ENCODE results near the gene CACNA1I.
A peak's percentile ranks its signal among the peaks of the same experiment; 100 is the strongest.

Gene CACNA1I

DNA sequence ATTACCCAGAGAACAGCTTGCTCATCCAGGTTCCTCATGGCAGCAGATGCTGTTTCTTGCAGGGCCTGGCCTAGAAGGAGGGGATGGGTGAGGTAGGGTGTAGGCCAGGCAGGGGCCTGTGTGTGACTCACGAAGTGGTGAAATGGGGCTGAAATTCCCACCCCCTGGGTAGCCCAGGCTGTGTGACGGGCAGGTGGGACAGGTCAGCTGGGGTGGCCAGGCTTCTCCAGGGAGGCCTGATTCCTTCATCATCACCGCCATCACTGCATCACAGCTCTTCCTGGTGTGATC lies 83.2 kb downstream of the CACNA1I start:
- no peaks in the 10 kb centered on the region for H3K36me3 ChIP-seq (ENCODE audit: control insufficient read depth, insufficient read depth, low read length)
- no peak overlapping the region for H3K9ac ChIP-seq (ENCODE audit: low read depth, low read length)
- H3K4me3 ChIP-seq (ENCODE audit: low read depth, low read length), result no peak overlapping the region
- H3K4me1 ChIP-seq (ENCODE audit: control insufficient read depth, insufficient read depth, low read length), result no peaks in the 10 kb centered on the region
- no peaks in the 10 kb centered on the region for H3K9me3 ChIP-seq (ENCODE audit: control insufficient read depth, insufficient read depth, low read length)
- no peaks in the 10 kb centered on the region for H3K27me3 ChIP-seq (ENCODE audit: control insufficient read depth, insufficient read depth, low read length)

- no peak overlapping the region for H3K9ac ChIP-seq (ENCODE audit: low read depth, low read length)
- no peak overlapping the region for H3K4me3 ChIP-seq (ENCODE audit: low read depth, low read length)
- no peaks in the 10 kb centered on the region for H3K9me3 ChIP-seq (ENCODE audit: control insufficient read depth, insufficient read depth, low read length)
- no peaks in the 10 kb centered on the region for H3K4me1 ChIP-seq (ENCODE audit: control insufficient read depth, insufficient read depth, low read length)
- H3K27me3 ChIP-seq (ENCODE audit: control insufficient read depth, insufficient read depth, low read length), result no peaks in the 10 kb centered on the region
- H3K36me3 ChIP-seq (ENCODE audit: control insufficient read depth, insufficient read depth, low read length), result no peaks in the 10 kb centered on the region
These were observed 83.8 kb downstream of the CACNA1I start for GRCh38 chr22:39654131-39654926.

GRCh38 chr22:39655004-39655579 lies 84.5 kb downstream of the CACNA1I start:
- no peak overlapping the region for H3K4me3 ChIP-seq (ENCODE audit: low read depth, low read length)
- no peaks in the 10 kb centered on the region for H3K9me3 ChIP-seq (ENCODE audit: control insufficient read depth, insufficient read depth, low read length)
- H3K4me1 ChIP-seq (ENCODE audit: control insufficient read depth, insufficient read depth, low read length), result no peaks in the 10 kb centered on the region
- no peak overlapping the region for H3K9ac ChIP-seq (ENCODE audit: low read depth, low read length)
- H3K36me3 ChIP-seq (ENCODE audit: control insufficient read depth, insufficient read depth, low read length), result no peaks in the 10 kb centered on the region
- no peaks in the 10 kb centered on the region for H3K27me3 ChIP-seq (ENCODE audit: control insufficient read depth, insufficient read depth, low read length)

- H3K27me3 ChIP-seq (ENCODE audit: control insufficient read depth, insufficient read depth, low read length), result peaks cover 3% of the 10 kb centered on the region
- H3K9ac ChIP-seq (ENCODE audit: low read depth, low read length), result no peak overlapping the region
These were observed 85.3 kb downstream of the CACNA1I start for GRCh38 chr22:39655831-39656230.

DNA sequence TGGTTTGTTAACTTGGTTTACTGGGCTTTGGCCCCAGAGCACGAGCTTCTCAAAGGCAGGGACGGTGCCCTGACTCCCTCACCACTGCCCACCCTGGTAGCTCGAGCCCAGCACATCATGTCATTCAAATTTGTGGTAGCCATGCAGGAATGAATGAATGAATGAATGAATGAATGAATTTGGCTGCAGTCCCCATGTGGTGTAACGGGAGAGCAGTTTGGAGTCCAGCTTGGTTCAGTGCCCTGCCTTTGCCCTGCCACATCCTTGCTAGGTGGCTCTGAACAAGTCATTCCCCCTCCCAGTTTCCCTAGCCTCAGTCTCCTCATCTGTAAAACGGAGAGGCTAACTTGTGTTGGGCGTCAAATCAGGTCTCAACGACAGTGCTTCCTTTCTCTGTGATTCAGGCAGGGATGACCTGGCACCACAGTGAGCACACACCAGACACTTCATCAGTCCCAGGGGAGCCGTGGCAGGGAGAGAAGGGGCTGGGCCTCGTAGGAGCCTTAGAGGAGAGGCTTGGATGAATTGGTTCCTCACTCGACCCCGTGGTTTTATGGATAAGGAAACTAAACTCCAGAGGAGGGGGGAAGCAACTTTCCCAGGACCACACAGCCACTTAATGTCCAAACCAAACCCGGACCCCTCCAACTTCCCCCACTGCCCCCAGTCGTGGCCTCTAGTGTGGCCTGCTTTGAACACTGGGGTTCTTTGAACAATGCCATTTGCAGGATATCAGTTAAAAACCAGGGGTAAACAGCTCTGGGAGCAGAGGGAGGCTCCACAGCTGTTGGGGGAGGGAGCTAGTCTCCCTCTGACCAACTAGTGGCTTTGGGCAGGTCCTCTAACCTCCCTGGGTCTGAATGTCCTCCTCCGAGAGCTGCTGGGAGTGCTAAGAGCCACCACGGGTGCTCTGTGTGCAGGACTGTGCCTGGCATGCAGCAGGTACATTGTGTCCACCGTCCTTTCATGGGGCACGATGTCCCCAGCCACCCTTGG lies 86.2 kb downstream of the CACNA1I start:
- peaks cover 2% of the 10 kb centered on the region for H3K4me1 ChIP-seq (ENCODE audit: control insufficient read depth, insufficient read depth, low read length)
- no peak overlapping the region for H3K9ac ChIP-seq (ENCODE audit: low read depth, low read length)
- no peaks in the 10 kb centered on the region for H3K9me3 ChIP-seq (ENCODE audit: control insufficient read depth, insufficient read depth, low read length)
- H3K4me3 ChIP-seq (ENCODE audit: low read depth, low read length), result no peak overlapping the region
- H3K36me3 ChIP-seq (ENCODE audit: control insufficient read depth, insufficient read depth, low read length), result no peaks in the 10 kb centered on the region
- peaks cover 13% of the 10 kb centered on the region for H3K27me3 ChIP-seq (ENCODE audit: control insufficient read depth, insufficient read depth, low read length)

More at GRCh38 chr22:39655831-39656230, 85.3 kb downstream of the CACNA1I start:
- Histone ChIP-seq H3K4me3 (ENCODE audit: low read depth, low read length) (no peak overlapping the region), H3K9me3 (ENCODE audit: control insufficient read depth, insufficient read depth, low read length) (no peaks in the 10 kb centered on the region), H3K4me1 (ENCODE audit: control insufficient read depth, insufficient read depth, low read length) (no peaks in the 10 kb centered on the region), H3K36me3 (ENCODE audit: control insufficient read depth, insufficient read depth, low read length) (no peaks in the 10 kb centered on the region)

- Histone ChIP-seq H3K36me3 (ENCODE audit: control insufficient read depth, insufficient read depth, low read length) (no peaks in the 10 kb centered on the region), H3K9ac (ENCODE audit: low read depth, low read length) (no peak overlapping the region), H3K4me1 (ENCODE audit: control insufficient read depth, insufficient read depth, low read length) (peaks cover 2% of the 10 kb centered on the region), H3K4me3 (ENCODE audit: low read depth, low read length) (no peak overlapping the region), H3K27me3 (ENCODE audit: control insufficient read depth, insufficient read depth, low read length) (peaks cover 21% of the 10 kb centered on the region), H3K9me3 (ENCODE audit: control insufficient read depth, insufficient read depth, low read length) (no peaks in the 10 kb centered on the region)
These were observed 87.8 kb downstream of the CACNA1I start for GRCh38 chr22:39658367-39658766.

- Histone ChIP-seq H3K4me3 (ENCODE audit: low read depth, low read length) (no peak overlapping the region), H3K9me3 (ENCODE audit: control insufficient read depth, insufficient read depth, low read length) (no peaks in the 10 kb centered on the region), H3K9ac (ENCODE audit: low read depth, low read length) (no peak overlapping the region), H3K27me3 (ENCODE audit: control insufficient read depth, insufficient read depth, low read length) (peaks cover 27% of the 10 kb centered on the region), H3K4me1 (ENCODE audit: control insufficient read depth, insufficient read depth, low read length) (peaks cover 6% of the 10 kb centered on the region), H3K36me3 (ENCODE audit: control insufficient read depth, insufficient read depth, low read length) (no peaks in the 10 kb centered on the region)
These were observed 88.4 kb downstream of the CACNA1I start for GRCh38 chr22:39658806-39659463.

DNA sequence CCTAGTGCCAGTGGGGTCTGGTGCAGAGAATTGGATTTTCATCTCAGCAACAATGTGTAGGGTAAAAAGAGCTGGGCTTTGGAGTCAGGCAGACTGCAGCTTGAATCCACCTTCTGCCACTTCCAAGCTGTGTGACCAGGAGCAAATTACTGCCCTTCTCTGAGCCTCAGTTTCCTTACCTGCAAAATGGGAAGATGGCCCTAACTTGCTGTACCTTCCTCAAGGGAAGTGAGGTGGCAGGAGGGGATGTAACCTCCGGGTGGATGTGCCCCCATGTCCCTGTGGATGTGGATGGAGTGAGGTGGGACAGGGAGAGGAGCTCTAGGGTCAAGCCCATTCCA lies 90.9 kb downstream of the CACNA1I start:
- Histone ChIP-seq H3K4me1 (ENCODE audit: control insufficient read depth, insufficient read depth, low read length) (peaks cover 11% of the 10 kb centered on the region), H3K36me3 (ENCODE audit: control insufficient read depth, insufficient read depth, low read length) (no peaks in the 10 kb centered on the region), H3K9me3 (ENCODE audit: control insufficient read depth, insufficient read depth, low read length) (no peaks in the 10 kb centered on the region), H3K9ac (ENCODE audit: low read depth, low read length) (no peak overlapping the region), H3K4me3 (ENCODE audit: low read depth, low read length) (peak overlapping the region; percentile 76), H3K27me3 (ENCODE audit: control insufficient read depth, insufficient read depth, low read length) (peaks cover 28% of the 10 kb centered on the region)

GRCh38 chr22:39661842-39662685 lies 91.5 kb downstream of the CACNA1I start:
- Histone ChIP-seq H3K9ac (ENCODE audit: low read depth, low read length) (no peak overlapping the region), H3K27me3 (ENCODE audit: control insufficient read depth, insufficient read depth, low read length) (peaks cover 28% of the 10 kb centered on the region), H3K4me3 (ENCODE audit: low read depth, low read length) (peak overlapping the region; percentile 76), H3K36me3 (ENCODE audit: control insufficient read depth, insufficient read depth, low read length) (no peaks in the 10 kb centered on the region), H3K4me1 (ENCODE audit: control insufficient read depth, insufficient read depth, low read length) (peaks cover 11% of the 10 kb centered on the region), H3K9me3 (ENCODE audit: control insufficient read depth, insufficient read depth, low read length) (no peaks in the 10 kb centered on the region)

DNA sequence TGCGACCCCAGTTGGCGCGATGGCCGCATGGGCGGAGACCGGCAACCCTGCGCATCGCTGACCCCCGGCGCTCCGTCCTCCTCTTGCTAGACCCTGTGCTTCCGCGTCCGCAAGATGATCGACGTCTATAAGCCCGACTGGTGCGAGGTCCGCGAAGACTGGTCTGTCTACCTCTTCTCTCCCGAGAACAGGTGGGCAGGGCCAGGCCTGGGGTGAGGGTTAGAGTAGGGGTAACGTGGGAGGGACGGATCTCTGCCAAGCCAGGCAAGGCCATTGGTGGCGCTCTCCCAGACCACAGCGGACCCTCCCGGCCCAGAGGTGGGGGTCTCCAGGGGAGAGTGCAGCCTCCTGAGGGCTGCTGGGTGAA lies 92.1 kb downstream of the CACNA1I start:
- no peak overlapping the region for H3K9ac ChIP-seq (ENCODE audit: low read depth, low read length)
- peaks cover 11% of the 10 kb centered on the region for H3K4me1 ChIP-seq (ENCODE audit: control insufficient read depth, insufficient read depth, low read length)
- H3K9me3 ChIP-seq (ENCODE audit: control insufficient read depth, insufficient read depth, low read length), result no peaks in the 10 kb centered on the region
- H3K36me3 ChIP-seq (ENCODE audit: control insufficient read depth, insufficient read depth, low read length), result no peaks in the 10 kb centered on the region
- H3K4me3 ChIP-seq (ENCODE audit: low read depth, low read length), result peak overlapping the region; percentile 76
- peaks cover 28% of the 10 kb centered on the region for H3K27me3 ChIP-seq (ENCODE audit: control insufficient read depth, insufficient read depth, low read length)

GRCh38 chr22:39663751-39664150 lies 93.2 kb downstream of the CACNA1I start:
- no peaks in the 10 kb centered on the region for H3K36me3 ChIP-seq (ENCODE audit: control insufficient read depth, insufficient read depth, low read length)
- no peak overlapping the region for H3K9ac ChIP-seq (ENCODE audit: low read depth, low read length)
- no peaks in the 10 kb centered on the region for H3K9me3 ChIP-seq (ENCODE audit: control insufficient read depth, insufficient read depth, low read length)
- H3K27me3 ChIP-seq (ENCODE audit: control insufficient read depth, insufficient read depth, low read length), result peaks cover 28% of the 10 kb centered on the region
- peaks cover 11% of the 10 kb centered on the region for H3K4me1 ChIP-seq (ENCODE audit: control insufficient read depth, insufficient read depth, low read length)
- peak overlapping the region; percentile 49 for H3K4me3 ChIP-seq (ENCODE audit: low read depth, low read length)
